Measurements from ENCODE around the gene RPA1.

Gene RPA1

GRCh38 chr17:1943436-1943831, 113.6 kb downstream of the RPA1 start:
- DNase-seq, result no peak

GRCh38 chr17:1945621-1946020, 115.8 kb downstream of the RPA1 start:
- no peak for DNase-seq

- DNase-seq, result no peak
Measured at GRCh38 chr17:1946021-1946932, 116.5 kb downstream of the RPA1 start.

- no peak for DNase-seq
Measured at GRCh38 chr17:1947229-1947742, 117.5 kb downstream of the RPA1 start.

GRCh38 chr17:1947743-1948516, 118.1 kb downstream of the RPA1 start:
- DNase-seq, result no peak

- DNase-seq, result no peak
Measured at GRCh38 chr17:1948517-1948825, 118.7 kb downstream of the RPA1 start.
